Activated CD8-positive, alpha-beta memory T cell treated with anti-CD3 and anti-CD28 coated beads, Interleukin-2, amount 10 ng/mL, durations not matched to agents 7 days and 5 days (primary cell): Measurements from ENCODE around the gene STK39. TPM values are rescaled to one million over a fixed set of nuclear protein-coding genes. Genes with fewer than 3 reads are reported as not detected.

Experiments
- ATAC-seq: fragments of 150-1000 bp; cut with Tn5 transposase; one replicate; pipeline ENCODE4 v1.10.0; 2021; ENCODE audit warnings: moderate library complexity
- CTCF ChIA-PET: fragments of 350-600 bp; sonication (Branson Sonifier 250); formaldehyde crosslinking; loops from one replicate; lab custom pipeline; 2021; ENCODE audit warnings: antibody characterized with exemption; lab: Charles Lee
- DNase-seq: peaks from one replicate; pipeline ENCODE4 v3.0.0-alpha.2; 2020
- H3K27ac Mint-ChIP-seq: one replicate; pipeline ENCODE4 v1.8.0; 2021; ENCODE audit warnings: mild to moderate bottlenecking, mixed read lengths
- H3K27me3 Mint-ChIP-seq: one replicate; pipeline ENCODE4 v1.8.0; 2021; ENCODE audit warnings: mixed read lengths
- H3K36me3 Mint-ChIP-seq: one replicate; pipeline ENCODE4 v1.8.0; 2021; ENCODE audit warnings: mild to moderate bottlenecking, mixed read lengths
- H3K4me1 Mint-ChIP-seq: one replicate; pipeline ENCODE4 v1.8.0; 2021; ENCODE audit warnings: mixed read lengths
- H3K4me3 Mint-ChIP-seq: one replicate; pipeline ENCODE4 v1.8.0; 2021; ENCODE audit warnings: mild to moderate bottlenecking, moderate library complexity, mixed read lengths
- H3K9me3 Mint-ChIP-seq: one replicate; pipeline ENCODE4 v1.8.0; 2022; ENCODE audit warnings: low read depth, mixed read lengths
- total RNA-seq, 2 experiments: library from RNA; stranded (reverse); gene quantifications; one replicate each; pipeline ENCODE4 v1.2.3, GENCODE V29; 2021

The STK39 gene
- total RNA-seq, 2 experiments from 2014 or later = 29.4 to 35.7 TPM

DNA sequence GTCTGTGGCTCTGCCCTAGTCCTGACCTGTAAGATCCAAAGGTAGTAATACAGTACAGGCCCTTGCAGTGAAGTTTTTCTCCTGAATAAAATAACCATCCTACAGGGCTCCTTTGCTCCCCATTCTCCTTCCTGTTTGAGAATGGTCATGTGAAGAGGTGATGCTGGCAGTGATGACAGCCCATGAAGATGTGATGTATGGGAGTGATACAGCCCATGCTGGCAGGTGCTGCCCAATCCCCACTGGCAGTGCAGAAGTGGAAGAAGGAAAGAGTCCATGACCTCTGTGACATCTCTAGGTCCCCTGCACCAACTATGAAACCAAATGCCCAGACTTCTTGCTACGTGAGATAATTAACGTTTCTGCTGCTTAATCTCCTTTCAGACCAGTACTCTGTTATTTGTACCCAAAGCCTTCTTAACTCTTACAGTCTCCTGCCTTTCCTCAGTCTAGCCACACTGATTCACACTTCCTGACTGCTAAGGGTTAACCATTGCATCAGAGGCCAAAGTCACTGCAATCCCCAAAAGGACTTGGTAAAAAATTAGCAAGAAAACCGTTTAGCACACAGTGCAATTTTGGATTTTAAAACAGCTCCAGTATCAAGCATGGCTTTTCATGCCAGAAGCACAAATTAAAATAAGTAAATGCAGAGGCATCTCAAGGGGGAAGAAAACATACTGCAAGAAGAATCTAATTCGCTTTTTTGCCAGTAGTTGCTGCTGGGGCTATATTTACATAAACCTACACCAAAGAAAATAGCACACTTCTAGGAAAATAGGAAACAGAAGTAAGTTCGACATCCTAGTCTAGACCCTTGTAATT is 98.0 kb downstream of the STK39 start:
- no peak for DNase-seq
- CTCF ChIA-PET = no interaction called here

GRCh38 chr2:168147830-168148794 is 99.3 kb downstream of the STK39 start:
- Mint-ChIP-seq H3K27me3 (no peaks in the 10 kb centered on the region), H3K4me3 (no peak overlapping the region), H3K36me3 (peaks cover 13% of the 10 kb centered on the region), H3K4me1 (peaks cover 17% of the 10 kb centered on the region), H3K9me3 (no peaks in the 10 kb centered on the region), H3K27ac (no peak overlapping the region)
- CTCF ChIA-PET = no interaction called here
- no peak for ATAC-seq
- DNase-seq = no peak

More for the DNA sequence above, 98.0 kb downstream of the STK39 start:
- Mint-ChIP-seq H3K9me3 (no peaks in the 10 kb centered on the region), H3K4me1 (peaks cover 17% of the 10 kb centered on the region), H3K4me3 (no peak overlapping the region), H3K27me3 (no peaks in the 10 kb centered on the region), H3K36me3 (peaks cover 12% of the 10 kb centered on the region), H3K27ac (no peak overlapping the region)
- ATAC-seq = no peak

DNA sequence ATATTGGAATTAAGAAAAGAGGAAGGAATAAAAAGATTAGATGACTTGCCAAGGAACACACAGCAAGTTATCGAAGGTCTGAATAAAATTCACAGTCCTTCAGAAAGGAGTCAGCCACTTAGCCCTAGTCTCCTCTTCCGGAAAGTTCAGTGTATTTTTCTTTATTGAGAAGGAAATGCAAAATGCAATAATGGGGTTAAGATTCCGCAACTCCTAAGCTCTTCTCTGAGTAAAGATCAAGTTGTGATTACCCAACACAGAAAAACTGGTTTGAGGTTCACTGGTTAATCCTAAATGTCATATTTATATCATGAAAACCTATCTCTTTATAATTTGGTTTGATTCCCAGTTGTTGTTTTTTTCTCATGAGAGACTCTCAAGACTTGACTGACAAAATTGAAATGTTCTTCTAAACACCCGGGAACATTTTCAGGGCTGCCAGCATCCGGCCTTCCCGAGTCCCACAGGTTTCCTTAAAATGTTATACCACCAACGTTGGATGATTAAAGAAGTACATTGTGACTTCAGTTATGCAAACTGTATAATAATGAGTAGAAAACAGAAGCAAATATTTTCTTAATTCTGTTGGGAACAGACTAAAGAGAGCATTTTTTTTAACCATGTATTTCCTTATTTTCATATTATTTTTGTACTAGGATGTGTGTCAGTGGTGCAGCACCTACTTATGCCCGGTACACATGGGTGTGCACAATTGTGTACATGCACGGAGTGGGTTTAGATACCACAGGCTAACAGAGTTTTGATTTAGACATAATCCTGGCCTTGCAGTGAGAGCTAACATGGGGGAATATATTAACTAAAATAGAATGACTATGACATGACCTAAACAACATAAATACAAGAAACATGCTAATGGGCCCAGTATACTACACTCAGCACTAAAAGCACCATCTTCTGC is 100.2 kb downstream of the STK39 start:
- no peak for DNase-seq
- Mint-ChIP-seq H3K27ac (no peak overlapping the region), H3K4me1 (peaks cover 17% of the 10 kb centered on the region), H3K9me3 (no peaks in the 10 kb centered on the region), H3K36me3 (peaks cover 13% of the 10 kb centered on the region), H3K27me3 (no peaks in the 10 kb centered on the region), H3K4me3 (no peak overlapping the region)
- no peak for ATAC-seq
- CTCF ChIA-PET = no interaction called here

GRCh38 chr2:168145426-168146310 is 101.7 kb downstream of the STK39 start:
- no peak for ATAC-seq

DNA sequence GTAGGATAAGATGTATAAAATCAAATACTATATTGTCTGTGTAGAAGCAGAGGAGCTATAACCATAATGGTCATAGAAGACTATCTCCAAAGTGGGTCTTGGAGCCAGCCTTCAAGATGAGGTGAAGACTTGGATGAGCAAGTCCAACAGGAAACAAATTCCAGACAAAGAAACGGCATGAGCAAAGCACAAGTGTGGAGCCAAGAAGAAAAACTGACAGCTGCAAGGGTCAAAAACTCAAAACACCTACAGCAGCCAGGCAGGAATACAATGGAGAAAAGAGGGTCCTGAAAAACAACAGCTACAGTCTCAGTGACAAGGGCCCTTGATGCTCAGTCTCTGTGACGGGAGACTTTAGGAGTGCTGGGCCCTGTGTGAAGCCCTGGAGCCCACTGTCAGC is 102.4 kb downstream of the STK39 start:
- Mint-ChIP-seq H3K27me3 (no peaks in the 10 kb centered on the region), H3K9me3 (no peaks in the 10 kb centered on the region), H3K36me3 (peaks cover 7% of the 10 kb centered on the region), H3K4me1 (peaks cover 12% of the 10 kb centered on the region), H3K27ac (no peak overlapping the region), H3K4me3 (no peak overlapping the region)
- ATAC-seq (no peak), DNase-seq (no peak)
- CTCF ChIA-PET = interaction anchor here (1.1 kb wide), 1 partner anchor 192 kb away, joined by 4 read pairs; no protein-coding TSS in a partner anchor

More at GRCh38 chr2:168145426-168146310, 101.7 kb downstream of the STK39 start:
- no peak for DNase-seq
- H3K4me3 Mint-ChIP-seq = no peak overlapping the region
- peaks cover 17% of the 10 kb centered on the region for H3K4me1 Mint-ChIP-seq
- H3K36me3 Mint-ChIP-seq = peaks cover 7% of the 10 kb centered on the region
- no peak overlapping the region for H3K27ac Mint-ChIP-seq
- H3K27me3 Mint-ChIP-seq = no peaks in the 10 kb centered on the region
- CTCF ChIA-PET = interaction anchor here (0.8 to 1.1 kb wide), 2 partner anchors 9 to 191 kb away, joined by 3 to 4 read pairs; no protein-coding TSS in a partner anchor
- no peaks in the 10 kb centered on the region for H3K9me3 Mint-ChIP-seq

DNA sequence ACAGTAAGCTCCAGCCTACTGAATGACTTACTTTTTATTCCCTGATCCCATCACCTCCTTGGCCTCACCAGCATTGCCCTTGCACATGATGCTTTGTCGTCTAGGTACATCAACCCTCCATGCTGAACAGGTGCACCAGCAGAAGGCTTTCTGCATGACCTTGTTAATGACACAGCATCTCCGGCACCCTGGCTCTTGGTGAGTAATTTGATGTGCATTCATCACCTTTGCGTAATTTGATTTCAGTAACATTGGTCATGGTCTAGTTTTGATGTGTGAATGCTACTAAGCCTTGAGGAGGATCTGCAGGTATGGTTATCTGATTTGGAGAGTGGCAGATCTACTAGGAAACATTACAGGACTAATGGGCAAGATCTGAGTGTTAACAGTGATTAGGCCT is 103.6 kb downstream of the STK39 start:
- peaks cover under 1% of the 10 kb centered on the region for H3K4me1 Mint-ChIP-seq
- no peak overlapping the region for H3K4me3 Mint-ChIP-seq
- H3K9me3 Mint-ChIP-seq = no peaks in the 10 kb centered on the region
- DNase-seq = no peak
- peaks cover 3% of the 10 kb centered on the region for H3K36me3 Mint-ChIP-seq
- no peaks in the 10 kb centered on the region for H3K27me3 Mint-ChIP-seq
- no peak for ATAC-seq
- CTCF ChIA-PET = interaction anchor here (1.8 kb wide), 1 partner anchor 203 kb away, joined by 4 read pairs; no protein-coding TSS in a partner anchor
- H3K27ac Mint-ChIP-seq = no peak overlapping the region

DNA sequence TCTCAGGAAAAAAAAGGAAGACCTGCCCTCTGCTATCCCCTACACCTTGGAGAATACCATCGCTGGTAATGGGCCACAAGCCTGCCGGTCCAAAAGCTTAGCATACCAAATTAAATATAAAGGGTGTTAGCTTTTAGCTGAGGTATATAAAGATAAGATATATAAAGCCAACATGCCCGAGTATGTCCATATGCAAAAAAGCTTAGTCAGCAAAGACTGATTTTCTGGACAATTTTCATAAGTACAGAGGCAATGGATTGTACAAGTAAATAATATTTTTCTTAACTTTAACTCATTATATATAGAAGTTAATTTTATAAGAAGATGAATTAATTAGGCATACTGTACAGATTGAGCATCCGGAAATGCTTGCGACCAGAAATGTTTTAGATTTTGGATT is 106.5 kb downstream of the STK39 start:
- Mint-ChIP-seq H3K27ac (no peak overlapping the region), H3K4me1 (peaks cover 9% of the 10 kb centered on the region), H3K27me3 (no peaks in the 10 kb centered on the region), H3K4me3 (no peak overlapping the region), H3K36me3 (peaks cover 14% of the 10 kb centered on the region), H3K9me3 (no peaks in the 10 kb centered on the region)
- CTCF ChIA-PET = no interaction called here
- DNase-seq (no peak), ATAC-seq (no peak)

- CTCF ChIA-PET = interaction anchor here (1.3 kb wide), 1 partner anchor 20 kb away, joined by 4 read pairs; no protein-coding TSS in a partner anchor
- Mint-ChIP-seq H3K36me3 (peaks cover 14% of the 10 kb centered on the region), H3K27ac (no peak overlapping the region), H3K9me3 (no peaks in the 10 kb centered on the region), H3K4me3 (no peak overlapping the region), H3K4me1 (peaks cover 9% of the 10 kb centered on the region), H3K27me3 (no peaks in the 10 kb centered on the region)
- ATAC-seq (no peak), DNase-seq (no peak)
These were observed 107.5 kb downstream of the STK39 start for GRCh38 chr2:168139852-168140251.

DNA sequence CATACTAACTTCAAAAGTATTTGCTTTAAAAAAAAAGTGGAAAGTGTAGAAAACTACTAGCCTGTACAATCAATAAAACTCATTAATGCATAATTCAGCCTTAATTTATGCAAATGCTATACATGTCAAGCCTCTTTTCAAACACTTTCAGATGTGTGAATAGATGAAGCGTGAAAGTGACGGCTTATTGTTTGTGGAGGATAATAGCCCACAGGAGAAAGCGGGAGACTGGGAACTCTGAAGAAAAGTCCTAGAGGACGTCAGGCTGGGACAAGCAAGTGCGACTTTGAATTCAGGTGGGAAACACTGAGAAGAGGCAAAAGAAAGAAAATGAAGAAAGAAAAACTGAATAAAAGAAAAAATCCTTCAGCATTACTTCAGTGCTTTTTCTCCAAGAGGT is 108.5 kb downstream of the STK39 start:
- Mint-ChIP-seq H3K9me3 (no peaks in the 10 kb centered on the region), H3K27ac (no peak overlapping the region), H3K36me3 (peaks cover 14% of the 10 kb centered on the region), H3K27me3 (no peaks in the 10 kb centered on the region), H3K4me1 (peaks cover 9% of the 10 kb centered on the region), H3K4me3 (no peak overlapping the region)
- no peak for ATAC-seq
- DNase-seq = no peak
- CTCF ChIA-PET = interaction anchor here (2.4 kb wide), 1 partner anchor 20 kb away, joined by 11 read pairs; no protein-coding TSS in a partner anchor

GRCh38 chr2:168138374-168138773 is 109.0 kb downstream of the STK39 start:
- Mint-ChIP-seq H3K36me3 (peaks cover 13% of the 10 kb centered on the region), H3K4me3 (no peak overlapping the region), H3K27me3 (no peaks in the 10 kb centered on the region), H3K27ac (no peak overlapping the region), H3K9me3 (no peaks in the 10 kb centered on the region), H3K4me1 (peaks cover 9% of the 10 kb centered on the region)
- DNase-seq = no peak
- CTCF ChIA-PET = interaction anchor here (1.1 to 2.4 kb wide), 2 partner anchors 12 to 19 kb away, joined by 3 to 11 read pairs; no protein-coding TSS in a partner anchor
- ATAC-seq = no peak

- CTCF ChIA-PET = interaction anchor here (1.1 to 2.4 kb wide), 2 partner anchors 11 to 18 kb away, joined by 3 to 11 read pairs; no protein-coding TSS in a partner anchor
- Mint-ChIP-seq H3K4me1 (peaks cover 9% of the 10 kb centered on the region), H3K9me3 (no peaks in the 10 kb centered on the region), H3K27me3 (no peaks in the 10 kb centered on the region), H3K36me3 (peaks cover 14% of the 10 kb centered on the region), H3K27ac (peak overlapping the region; percentile 28), H3K4me3 (no peak overlapping the region)
- no peak for DNase-seq
- no peak for ATAC-seq
These were observed 109.8 kb downstream of the STK39 start for GRCh38 chr2:168137510-168138180.
